GM12878 (cell line): Measurements from ENCODE around the gene KRT12. TPM values are rescaled to one million over a fixed set of nuclear protein-coding genes. Genes with fewer than 3 reads are reported as not detected.

Experiments used
- ATAC-seq: fragments of 200-7000 bp; cut with Tn5 transposase; 3 replicates; pipeline ENCODE4 v1.9.1; 2020; ENCODE audit warnings: mild to moderate bottlenecking, moderate library complexity
- BruUV-seq: library from RNA; stranded (reverse); fragments of 400-500 nt; replicated peaks from 2 replicates; lab custom pipeline; 2021; lab: Mats Ljungman, UMichigan
- CTCF ChIA-PET: fragments of 300-600 bp; sonication (Branson Sonifier 250); formaldehyde crosslinking; extraction: SDS; loops from one replicate; lab custom pipeline; 2021; ENCODE audit warnings: inconsistent platforms; lab: Yijun Ruan, JAX
- POLR2A ChIA-PET: fragments of 350-600 bp; formaldehyde crosslinking; extraction: SDS; loops from one replicate; lab custom pipeline; 2021; ENCODE audit warnings: inconsistent platforms; lab: Charles Lee
- RAD21 ChIA-PET: fragments of 300-600 bp; sonication (Branson Sonifier 250); formaldehyde crosslinking; loops from one replicate; lab custom pipeline; 2023; ENCODE audit warnings: antibody characterized with exemption; ENCODE audit not compliant: unreplicated experiment; lab: Charles Lee
- SMC1A ChIA-PET: fragments of 300-600 bp; sonication (Branson Sonifier 250); formaldehyde crosslinking; loops from one replicate; lab custom pipeline; 2023; ENCODE audit not compliant: unreplicated experiment, uncharacterized antibody; lab: Charles Lee
- DNase-seq: peaks from one replicate; pipeline ENCODE4 v3.0.0-alpha.2; 2011; ENCODE audit warnings: low read depth, low spot score
- FAIRE-seq: peaks from 3 replicates; lab custom pipeline; 2011; peaks lifted over from hg19 to GRCh38; lab: Jason Lieb, UNC
- H2AFZ ChIP-seq: 2 replicates; pipeline ENCODE4 v1.6.0; 2011; ENCODE audit warnings: low read depth, low read length, control low read depth; ENCODE audit not compliant: control insufficient read depth
- H3K27ac ChIP-seq: 2 replicates; pipeline ENCODE4 v1.5.1; 2011; ENCODE audit warnings: control low read depth; ENCODE audit not compliant: control insufficient read depth, insufficient read depth
- H3K27me3 ChIP-seq, 2 experiments: replicated peaks in 1 of 2; 2 replicates each; pipeline versions ENCODE4 v1.6.0 to v1.6.1; 2011; ENCODE audit warnings: low read length in 1 of 2; ENCODE audit not compliant: control insufficient read depth in 2 of 2, insufficient read depth in 2 of 2
- H3K36me3 ChIP-seq, 2 experiments: 2 replicates each; pipeline ENCODE4 v1.5.1; 2011; ENCODE audit warnings: low read length in 1 of 2; ENCODE audit not compliant: control insufficient read depth in 2 of 2, insufficient read depth in 2 of 2
- H3K4me1 ChIP-seq: 2 replicates; pipeline ENCODE4 v1.6.1; 2011; ENCODE audit warnings: mild to moderate bottlenecking, low read length, moderate library complexity, mixed read lengths; ENCODE audit not compliant: control insufficient read depth, insufficient read depth
- H3K4me2 ChIP-seq: 2 replicates; pipeline ENCODE4 v1.6.0; 2011; ENCODE audit warnings: control low read depth; ENCODE audit not compliant: control insufficient read depth, insufficient read depth
- H3K4me3 ChIP-seq: fragments of 200-600 bp; sonication (generic); 2 replicates; pipeline ENCODE4 v1.5.1; 2016
- H3K79me2 ChIP-seq: 2 replicates; pipeline ENCODE4 v1.6.0; 2011; ENCODE audit warnings: low read length; ENCODE audit not compliant: control insufficient read depth, insufficient read depth
- H3K9ac ChIP-seq: 2 replicates; pipeline ENCODE4 v1.8.0; 2011; ENCODE audit warnings: low read length, control low read depth, mixed read lengths; ENCODE audit not compliant: control insufficient read depth, insufficient read depth
- H3K9me3 ChIP-seq: replicated peaks from 3 replicates; pipeline ENCODE4 v1.5.1; 2011; ENCODE audit warnings: mild to moderate bottlenecking, low read length; ENCODE audit not compliant: control insufficient read depth, insufficient read depth
- H4K20me1 ChIP-seq: 2 replicates; pipeline ENCODE4 v1.6.0; 2011; ENCODE audit not compliant: control insufficient read depth, insufficient read depth
- CBFB ChIP-seq: IDR thresholded peaks from 2 replicates; pipeline ENCODE4 v1.6.1; 2016; ENCODE audit warnings: antibody characterized with exemption, low read depth
- EP300 ChIP-seq, 2 experiments: fragments of 150-350 bp in 1 of 2; IDR thresholded peaks; 2 replicates each; pipeline ENCODE4 v1.6.1; 2011 to 2012; ENCODE audit warnings: low read depth in 2 of 2, low read length in 2 of 2, borderline replicate concordance in 1 of 2, improper control_type of control experiment in 1 of 2, inconsistent platforms in 1 of 2; ENCODE audit not compliant: control insufficient read depth in 1 of 2
- FOXM1 ChIP-seq: IDR thresholded peaks from 2 replicates; pipeline ENCODE4 v1.6.1; 2012; ENCODE audit warnings: low read depth, mild to moderate bottlenecking, inconsistent platforms, low read length, moderate library complexity
- KAT2A ChIP-seq: conservative IDR thresholded peaks from 2 replicates; pipeline ENCODE4 v1.6.1; 2011; ENCODE audit warnings: low read depth, low read length; ENCODE audit not compliant: control insufficient read depth
- STAT1 ChIP-seq: fragments of 450-650 bp; conservative IDR thresholded peaks from 2 replicates; pipeline ENCODE4 v1.6.1; 2014; ENCODE audit warnings: antibody characterized with exemption, mild to moderate bottlenecking
- WGBS: methylation state at CpG from one replicate; pipeline ENCODE4 v1.1.6; 2016; ENCODE audit warnings: low lambda C conversion rate; ENCODE audit not compliant: insufficient replicate concordance, insufficient coverage; ENCODE audit errors: missing lambda C conversion rate; 5-methylcytosine and 5-hydroxymethylcytosine counted together
- in situ Hi-C: fragments of 300-500 bp; cut with MboI; formaldehyde crosslinking; loops from 9 replicates; pipeline ENCODE4 v1.14.3; 2018; ENCODE audit warnings: mixed read lengths
- intact Hi-C: fragments of 100-400 bp; cut with micrococcal nuclease; formaldehyde crosslinking; loops from one replicate; pipeline ENCODE4 v1.14.2; 2022; ENCODE audit not compliant: unreplicated experiment
- polyA plus RNA-seq, 11 experiments: library from polyadenylated mRNA; depleted of rRNA in 4 of 11; unstranded in 6 of 11; stranded (reverse) in 5 of 11; fragments of >200 nt; fragmentation: Nextera tagmentation in 4 of 11; fragmentation: Illumina TruSeq in 1 of 11; extraction: Ambion mirVana in 4 of 11; extraction: Trizol in 1 of 11; gene quantifications; 1 replicate in 1 of 11; 2 replicates in 10 of 11; pipeline versions ENCODE4 v1.2.1 to v1.2.3, GENCODE V29; 2011 to 2016; ENCODE audit warnings: inconsistent platforms in 2 of 11, missing spikeins in 2 of 11, low read depth in 1 of 11
- total RNA-seq, 4 experiments: library from RNA; depleted of rRNA in 3 of 4; stranded (reverse); fragments of >200 nt in 3 of 4; fragmentation: Illumina TruSeq in 1 of 4; extraction: Trizol in 1 of 4; gene quantifications; 2 replicates each; pipeline versions ENCODE4 v1.2.1 to v1.2.3, GENCODE V29; 2013 to 2021
- TF ChIP-seq, protein P1 (sequence below): fragments of 450-650 bp; IDR thresholded peaks from 2 replicates; pipeline ENCODE4 v1.6.1; 2016; ENCODE audit warnings: mild to moderate bottlenecking
- TF ChIP-seq, protein P2 (sequence below): IDR thresholded peaks from 2 replicates; pipeline ENCODE4 v1.6.1; 2011; ENCODE audit warnings: low read depth, low read length, improper control_type of control experiment, borderline replicate concordance
- TF ChIP-seq, protein P3 (sequence below): fragments of 450-650 bp; IDR thresholded peaks from 2 replicates; pipeline ENCODE4 v1.6.1; 2016; ENCODE audit warnings: mild to moderate bottlenecking
- TF ChIP-seq, protein P4 (sequence below): IDR thresholded peaks from 2 replicates; pipeline ENCODE4 v1.6.1; 2012; ENCODE audit warnings: low read depth, low read length, improper control_type of control experiment

Gene KRT12
- total and polyA plus RNA-seq, 10 of the 15 experiments (the other 5 are each of a cell fraction or from before 2014, with no cell fraction given): not detected

DNA sequence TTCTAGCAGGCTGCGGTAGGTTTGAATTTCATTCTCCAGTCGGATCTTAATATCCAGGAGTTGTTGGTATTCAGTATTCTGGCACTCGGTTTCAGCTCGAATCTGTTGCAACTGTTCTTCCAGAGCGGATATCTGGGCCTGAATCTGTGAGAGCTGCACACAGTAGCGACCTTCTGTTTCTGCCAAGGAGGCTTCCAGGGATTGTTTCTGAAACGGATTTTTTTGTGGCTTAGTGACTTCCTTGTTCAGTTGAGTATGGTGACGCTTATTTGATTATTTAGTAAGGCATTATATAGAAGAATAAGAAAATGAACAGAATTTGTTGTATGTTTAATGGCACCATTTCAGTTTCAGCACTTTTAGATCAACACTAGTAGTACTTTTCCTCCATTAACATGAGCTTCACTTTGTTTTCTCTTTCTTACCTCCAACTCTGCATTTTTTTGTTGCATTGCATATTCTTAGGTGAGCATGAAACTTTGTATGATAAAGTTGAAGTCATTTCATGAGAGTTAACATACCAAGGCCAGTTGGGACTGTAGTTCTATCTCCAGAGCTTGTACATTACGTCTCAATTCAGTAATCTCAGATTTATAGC lies 47.4 kb downstream of the KRT12 start:
- DNase-seq: no peak
- in situ Hi-C loops (no loop called here), intact Hi-C loops (no loop called here)
- H3K4me1 ChIP-seq: peaks cover 16% of the 10 kb centered on the region
- H3K27me3 ChIP-seq: no peaks in the 10 kb centered on the region
- peak overlapping the region; percentile 75 for H2AFZ ChIP-seq
- CTCF ChIA-PET: interaction anchor here (1.0 to 3.5 kb wide), 6 partner anchors 92 to 848 kb away, joined by 3 to 14 read pairs (median 6); no protein-coding TSS in a partner anchor
- H3K4me2 ChIP-seq: peak overlapping the region; percentile 60
- peak overlapping the region; percentile 78 for H3K4me3 ChIP-seq
- H3K9ac ChIP-seq: no peak overlapping the region; the same call in 1 of the 2 replicates
- no TSS peak for BruUV-seq
- H4K20me1 ChIP-seq: no peaks in the 10 kb centered on the region
- RAD21 ChIA-PET: interaction anchor here (1.0 to 2.0 kb wide), 8 partner anchors 16 to 287 kb away, joined by 3 to 9 read pairs (median 5); no protein-coding TSS in a partner anchor
- TF ChIP-seq EP300 (IDR thresholded peaks at IDR 0.05; ENCODE audit: borderline replicate concordance in 1 of 2, control insufficient read depth in 1 of 2, low read depth in 2 of 2, low read length in 2 of 2): no peak
- TF ChIP-seq, protein P1, sequence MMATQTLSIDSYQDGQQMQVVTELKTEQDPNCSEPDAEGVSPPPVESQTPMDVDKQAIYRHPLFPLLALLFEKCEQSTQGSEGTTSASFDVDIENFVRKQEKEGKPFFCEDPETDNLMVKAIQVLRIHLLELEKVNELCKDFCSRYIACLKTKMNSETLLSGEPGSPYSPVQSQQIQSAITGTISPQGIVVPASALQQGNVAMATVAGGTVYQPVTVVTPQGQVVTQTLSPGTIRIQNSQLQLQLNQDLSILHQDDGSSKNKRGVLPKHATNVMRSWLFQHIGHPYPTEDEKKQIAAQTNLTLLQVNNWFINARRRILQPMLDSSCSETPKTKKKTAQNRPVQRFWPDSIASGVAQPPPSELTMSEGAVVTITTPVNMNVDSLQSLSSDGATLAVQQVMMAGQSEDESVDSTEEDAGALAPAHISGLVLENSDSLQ: no peak
- TF ChIP-seq, protein P2, sequence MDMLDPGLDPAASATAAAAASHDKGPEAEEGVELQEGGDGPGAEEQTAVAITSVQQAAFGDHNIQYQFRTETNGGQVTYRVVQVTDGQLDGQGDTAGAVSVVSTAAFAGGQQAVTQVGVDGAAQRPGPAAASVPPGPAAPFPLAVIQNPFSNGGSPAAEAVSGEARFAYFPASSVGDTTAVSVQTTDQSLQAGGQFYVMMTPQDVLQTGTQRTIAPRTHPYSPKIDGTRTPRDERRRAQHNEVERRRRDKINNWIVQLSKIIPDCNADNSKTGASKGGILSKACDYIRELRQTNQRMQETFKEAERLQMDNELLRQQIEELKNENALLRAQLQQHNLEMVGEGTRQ: no peak
- no peak for TF ChIP-seq KAT2A
- no peak for TF ChIP-seq CBFB
- TF ChIP-seq STAT1: no peak
- TF ChIP-seq FOXM1: 0 out of 2 replicates have a peak, but pooled peaks have one; percentile 4
- TF ChIP-seq, protein P3, sequence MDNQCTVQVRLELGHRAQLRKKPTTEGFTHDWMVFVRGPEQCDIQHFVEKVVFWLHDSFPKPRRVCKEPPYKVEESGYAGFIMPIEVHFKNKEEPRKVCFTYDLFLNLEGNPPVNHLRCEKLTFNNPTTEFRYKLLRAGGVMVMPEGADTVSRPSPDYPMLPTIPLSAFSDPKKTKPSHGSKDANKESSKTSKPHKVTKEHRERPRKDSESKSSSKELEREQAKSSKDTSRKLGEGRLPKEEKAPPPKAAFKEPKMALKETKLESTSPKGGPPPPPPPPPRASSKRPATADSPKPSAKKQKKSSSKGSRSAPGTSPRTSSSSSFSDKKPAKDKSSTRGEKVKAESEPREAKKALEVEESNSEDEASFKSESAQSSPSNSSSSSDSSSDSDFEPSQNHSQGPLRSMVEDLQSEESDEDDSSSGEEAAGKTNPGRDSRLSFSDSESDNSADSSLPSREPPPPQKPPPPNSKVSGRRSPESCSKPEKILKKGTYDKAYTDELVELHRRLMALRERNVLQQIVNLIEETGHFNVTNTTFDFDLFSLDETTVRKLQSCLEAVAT: peak; percentile 83
- TF ChIP-seq, protein P4, sequence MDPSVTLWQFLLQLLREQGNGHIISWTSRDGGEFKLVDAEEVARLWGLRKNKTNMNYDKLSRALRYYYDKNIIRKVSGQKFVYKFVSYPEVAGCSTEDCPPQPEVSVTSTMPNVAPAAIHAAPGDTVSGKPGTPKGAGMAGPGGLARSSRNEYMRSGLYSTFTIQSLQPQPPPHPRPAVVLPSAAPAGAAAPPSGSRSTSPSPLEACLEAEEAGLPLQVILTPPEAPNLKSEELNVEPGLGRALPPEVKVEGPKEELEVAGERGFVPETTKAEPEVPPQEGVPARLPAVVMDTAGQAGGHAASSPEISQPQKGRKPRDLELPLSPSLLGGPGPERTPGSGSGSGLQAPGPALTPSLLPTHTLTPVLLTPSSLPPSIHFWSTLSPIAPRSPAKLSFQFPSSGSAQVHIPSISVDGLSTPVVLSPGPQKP: no peak
- WGBS: 63% methylated on average over 9 of the region's 9 CpGs
- FAIRE-seq: no peak
- peaks cover 0 to 7% of the 10 kb centered on the region in 2 experiments; a peak in 2 of 4 replicates for H3K36me3 ChIP-seq
- SMC1A ChIA-PET: interaction anchor here (0.9 to 2.2 kb wide), 5 partner anchors 10 to 259 kb away, joined by 3 to 8 read pairs (median 3); no protein-coding TSS in a partner anchor
- ATAC-seq: no peak
- POLR2A ChIA-PET: interaction anchor here (0.6 to 1.1 kb wide), 6 partner anchors 173 to 833 kb away, joined by 3 to 5 read pairs (median 4); partner anchors contain the start of gene TOP2A
- peaks cover 5% of the 10 kb centered on the region for H3K79me2 ChIP-seq
- H3K9me3 ChIP-seq: no peaks in the 10 kb centered on the region
- H3K27ac ChIP-seq: peak overlapping the region; percentile 8
